LHCN-M2 (cell line): Measurements from ENCODE around the gene ANGPTL3. TPM values are rescaled to one million over a fixed set of nuclear protein-coding genes. Genes with fewer than 3 reads are reported as not detected.

ENCODE experiments used
- DNase-seq: peaks from one replicate; pipeline ENCODE4 v3.0.0-alpha.2; 2012; ENCODE audit warnings: low read depth
- total RNA-seq: library from RNA; depleted of rRNA; stranded (reverse); fragments of >200 nt; gene quantifications from 2 replicates; pipeline ENCODE4 v1.2.3, GENCODE V29; 2014; rRNA removed

Gene ANGPTL3
- total RNA-seq, 1 experiment from 2014 or later = not detected

GRCh38 chr1:62625415-62625814, 28.1 kb downstream of the ANGPTL3 start:
- DNase-seq = peak; percentile 5

DNA sequence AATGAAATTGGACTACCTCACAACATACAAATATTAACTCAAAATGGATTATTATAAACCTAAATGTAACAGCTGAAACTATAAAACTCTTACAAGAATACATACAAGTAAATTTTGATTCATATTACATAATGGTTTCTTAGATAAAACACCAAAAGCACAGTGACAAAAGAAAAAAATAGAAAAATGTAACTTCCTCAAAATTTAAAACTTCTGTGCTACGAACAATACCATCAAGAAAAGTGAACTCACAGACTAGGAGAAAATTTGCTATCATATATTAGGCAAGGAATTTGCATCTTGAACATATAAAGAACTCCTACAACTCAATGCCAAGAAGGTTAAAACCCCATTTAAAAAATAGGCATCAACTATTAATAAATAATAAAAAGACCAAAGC, 31.2 kb downstream of the ANGPTL3 start:
- no peak for DNase-seq

GRCh38 chr1:62637392-62638105, 40.2 kb downstream of the ANGPTL3 start:
- DNase-seq = no peak

- peak; percentile 5 for DNase-seq
Measured at GRCh38 chr1:62643283-62643682, 46.0 kb downstream of the ANGPTL3 start.

- no peak for DNase-seq
Measured at GRCh38 chr1:62652387-62652786, 55.1 kb downstream of the ANGPTL3 start.

- no peak for DNase-seq
Measured at GRCh38 chr1:62654744-62655143, 57.4 kb downstream of the ANGPTL3 start.

Other genes starting within 250 kb of the ANGPTL3 start
- 49.2 and 54.9 TPM in 2 replicates for gene USP1, start 160.5 kb upstream of the ANGPTL3 start, total RNA-seq
- gene DOCK7, start 90.9 kb downstream of the ANGPTL3 start, total RNA-seq = 52.2 and 67.6 TPM in 2 replicates
- 12.1 and 15.2 TPM in 2 replicates for gene ATG4C, start 186.6 kb downstream of the ANGPTL3 start, total RNA-seq